Activated T-helper 2 cell treated with anti-CD3 and anti-CD28 coated beads, Interferon-gamma antibody, Interleukin-2, Interleukin-4, amounts not matched to agents 10 μg/mL and 5 μg/mL and 100 μg/mL, durations not matched to agents 14 hours and 24 hours and 36 hours (primary cell): ENCODE results near the gene HDAC10. TPM values are rescaled to one million over a fixed set of nuclear protein-coding genes. Genes with fewer than 3 reads are reported as not detected.

Source experiments
- DNase-seq: peaks from one replicate; pipeline ENCODE4 v3.0.0; 2021; ENCODE audit warnings: low spot score
- H3K27ac Mint-ChIP-seq: one replicate; pipeline ENCODE4 v1.8.0; 2021; ENCODE audit warnings: mixed read lengths
- H3K27me3 Mint-ChIP-seq: one replicate; pipeline ENCODE4 v1.8.0; 2021; ENCODE audit warnings: low read depth, mixed read lengths
- H3K36me3 Mint-ChIP-seq: one replicate; pipeline ENCODE4 v1.8.0; 2021; ENCODE audit warnings: low read depth, mixed read lengths
- H3K4me1 Mint-ChIP-seq: one replicate; pipeline ENCODE4 v1.8.0; 2021; ENCODE audit warnings: low read depth, mixed read lengths
- H3K4me3 Mint-ChIP-seq: one replicate; pipeline ENCODE4 v1.8.0; 2021; ENCODE audit warnings: low read depth, mild to moderate bottlenecking, moderate library complexity, mixed read lengths
- H3K9me3 Mint-ChIP-seq: one replicate; pipeline ENCODE4 v1.8.0; 2021; ENCODE audit warnings: mixed read lengths
- intact Hi-C: fragments of 100-400 bp; cut with micrococcal nuclease; formaldehyde crosslinking; loops from one replicate; pipeline ENCODE4 v1.15.1; 2023
- total RNA-seq: library from RNA; stranded (reverse); gene quantifications from 2 replicates; pipeline ENCODE4 v1.2.3, GENCODE V29; 2022

The HDAC10 gene
- total RNA-seq, 1 donor from 2014 or later: 60.0 TPM

- Mint-ChIP-seq H3K9me3 (no peaks in the 10 kb centered on the region), H3K4me1 (peaks cover 6% of the 10 kb centered on the region), H3K4me3 (no peak overlapping the region), H3K36me3 (peaks cover 19% of the 10 kb centered on the region), H3K27me3 (no peaks in the 10 kb centered on the region), H3K27ac (no peak overlapping the region)
- intact Hi-C loops: no loop called here
- no peak for DNase-seq
Observed at GRCh38 chr22:50197000-50197800, 53.9 kb downstream of the HDAC10 start.

DNA sequence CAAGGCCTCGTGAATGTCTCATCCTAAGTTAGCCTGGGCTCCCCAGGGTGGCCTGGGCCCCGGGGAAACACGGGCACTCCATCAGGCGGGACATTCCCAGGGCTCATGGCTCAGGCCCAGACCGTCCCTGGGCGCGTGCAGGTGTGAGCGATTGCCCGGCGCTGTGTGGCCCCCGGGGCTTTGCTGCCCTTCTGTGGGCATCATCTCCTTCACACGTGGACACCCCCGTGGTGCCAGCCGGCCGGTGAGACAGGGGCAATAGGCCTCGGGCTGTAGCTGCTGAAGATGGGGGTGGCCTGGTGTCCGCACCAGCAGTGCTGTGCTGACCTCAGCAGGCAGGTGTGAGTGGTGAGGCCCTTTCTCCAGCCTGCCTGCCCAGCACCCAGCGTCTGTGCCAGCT is 54.8 kb downstream of the HDAC10 start:
- Mint-ChIP-seq H3K27ac (no peak overlapping the region), H3K36me3 (peaks cover 23% of the 10 kb centered on the region), H3K9me3 (no peaks in the 10 kb centered on the region), H3K27me3 (no peaks in the 10 kb centered on the region), H3K4me3 (no peak overlapping the region), H3K4me1 (peaks cover 13% of the 10 kb centered on the region)
- intact Hi-C loops: no loop called here
- no peak for DNase-seq

Other genes starting within 250 kb of the HDAC10 start
- gene IL17REL, start 238.5 kb downstream of the HDAC10 start, total RNA-seq: not detected in 2 replicates
- not detected in 2 replicates for gene TTLL8, start 193.0 kb downstream of the HDAC10 start, total RNA-seq
- gene MLC1, start 165.8 kb downstream of the HDAC10 start, total RNA-seq: 0.39 TPM in 1 of 2 replicates, not detected in the other
- gene MOV10L1, start 161.3 kb downstream of the HDAC10 start, total RNA-seq: 0.07 TPM in 1 of 2 replicates, not detected in the other
- 2.4 and 2.8 TPM in 2 replicates for gene PANX2, start 80.5 kb downstream of the HDAC10 start, total RNA-seq
- 104 and 109 TPM in 2 replicates for gene TRABD, start 65.4 kb downstream of the HDAC10 start, total RNA-seq
- 26.3 and 26.4 TPM in 2 replicates for gene SELENOO, start 50.3 kb downstream of the HDAC10 start, total RNA-seq
- 48.8 and 49.6 TPM in 2 replicates for gene TUBGCP6, start 6.2 kb downstream of the HDAC10 start, total RNA-seq
- gene MAPK12, start 10.4 kb upstream of the HDAC10 start, total RNA-seq: 16.3 and 17.6 TPM in 2 replicates
- 19.0 and 20.9 TPM in 2 replicates for gene MAPK11, start 19.1 kb upstream of the HDAC10 start, total RNA-seq
- 9.8 and 11.1 TPM in 2 replicates for gene PLXNB2, start 56.4 kb upstream of the HDAC10 start, total RNA-seq
- 2.3 and 2.7 TPM in 2 replicates for gene DENND6B, start 75.7 kb upstream of the HDAC10 start, total RNA-seq
- 42.9 and 45.0 TPM in 2 replicates for gene PPP6R2, start 92.1 kb upstream of the HDAC10 start, total RNA-seq
- 102 and 106 TPM in 2 replicates for gene SBF1, start 223.8 kb upstream of the HDAC10 start, total RNA-seq
- gene ADM2, start 230.3 kb upstream of the HDAC10 start, total RNA-seq: 2.2 and 2.9 TPM in 2 replicates
- 0.25 TPM in 1 of 2 replicates, not detected in the other for gene MIOX, start 235.6 kb upstream of the HDAC10 start, total RNA-seq